NCI-H524 (cell line): ENCODE measurements around the gene PTTG1.

Experiments
- DNase-seq, 2 experiments: peaks; one replicate each; lab custom pipeline; 2025; lab: John Stamatoyannopoulos, UW

PTTG1 gene

GRCh38 chr5:160473681-160474080 lies 52.0 kb downstream of the PTTG1 start:
- no peak for DNase-seq

GRCh38 chr5:160474084-160474483 lies 52.4 kb downstream of the PTTG1 start:
- no peak for DNase-seq

GRCh38 chr5:160475864-160476438 lies 54.3 kb downstream of the PTTG1 start:
- no peak for DNase-seq

GRCh38 chr5:160477266-160477970 lies 55.8 kb downstream of the PTTG1 start:
- no peak for DNase-seq

- no peak for DNase-seq
Measured at GRCh38 chr5:160478163-160478562, 56.5 kb downstream of the PTTG1 start.
